Astrocyte (in vitro differentiated cells and primary cell): ENCODE measurements around the gene DISP3. TPM values are rescaled to one million over a fixed set of nuclear protein-coding genes. Genes with fewer than 3 reads are reported as not detected.

ENCODE experiments used
- DNase-seq: peaks from one replicate; pipeline ENCODE4 v3.0.0-alpha.2; 2010; ENCODE audit warnings: low read depth
- FAIRE-seq: peaks from 2 replicates; lab custom pipeline; 2011; peaks lifted over from hg19 to GRCh38; lab: Jason Lieb, UNC
- H2AFZ ChIP-seq: 2 replicates; pipeline ENCODE4 v1.6.0; 2012; ENCODE audit warnings: low read depth, low read length, inconsistent platforms
- H3K27ac ChIP-seq: 2 replicates; pipeline ENCODE4 v1.5.1; 2011; ENCODE audit warnings: low read depth, low read length, inconsistent platforms
- H3K27me3 ChIP-seq: 2 replicates; pipeline ENCODE4 v1.6.0; 2011; ENCODE audit warnings: low read length, inconsistent platforms; ENCODE audit not compliant: insufficient read depth
- H3K36me3 ChIP-seq: 2 replicates; pipeline ENCODE4 v1.5.1; 2011; ENCODE audit warnings: low read length, inconsistent platforms; ENCODE audit not compliant: insufficient read depth
- H3K4me1 ChIP-seq: 2 replicates; pipeline ENCODE4 v1.5.1; 2011; ENCODE audit warnings: low read length, inconsistent platforms; ENCODE audit not compliant: insufficient read depth
- H3K4me2 ChIP-seq: 2 replicates; pipeline ENCODE4 v1.6.0; 2012; ENCODE audit warnings: low read length, inconsistent platforms
- H3K4me3 ChIP-seq: 2 replicates; pipeline ENCODE4 v1.5.1; 2011; ENCODE audit warnings: low read depth, mild to moderate bottlenecking, low read length, inconsistent platforms; ENCODE audit not compliant: insufficient read depth
- H3K79me2 ChIP-seq: 2 replicates; pipeline ENCODE4 v1.6.0; 2012; ENCODE audit warnings: mild to moderate bottlenecking, low read length, inconsistent platforms; ENCODE audit not compliant: insufficient read depth
- H3K9ac ChIP-seq: 2 replicates; pipeline ENCODE4 v1.6.0; 2012; ENCODE audit warnings: mild to moderate bottlenecking, low read length, inconsistent platforms
- H3K9me3 ChIP-seq: 2 replicates; pipeline ENCODE4 v1.5.1; 2012; ENCODE audit warnings: low read depth, mild to moderate bottlenecking, low read length, inconsistent platforms; ENCODE audit not compliant: insufficient read depth
- H4K20me1 ChIP-seq: 2 replicates; pipeline ENCODE4 v1.6.0; 2012; ENCODE audit warnings: low read length, inconsistent platforms; ENCODE audit not compliant: insufficient read depth
- H3K27ac Mint-ChIP-seq: one replicate; pipeline ENCODE4 v1.8.0; 2021; ENCODE audit warnings: mild to moderate bottlenecking, mixed read lengths; ENCODE audit not compliant: unreplicated experiment
- H3K27me3 Mint-ChIP-seq: one replicate; pipeline ENCODE4 v1.8.0; 2021; ENCODE audit warnings: low read depth, mixed read lengths; ENCODE audit not compliant: unreplicated experiment
- H3K36me3 Mint-ChIP-seq: one replicate; pipeline ENCODE4 v1.8.0; 2021; ENCODE audit warnings: low read depth, mixed read lengths; ENCODE audit not compliant: unreplicated experiment
- H3K4me1 Mint-ChIP-seq: one replicate; pipeline ENCODE4 v1.8.0; 2021; ENCODE audit warnings: low read depth, mixed read lengths; ENCODE audit not compliant: unreplicated experiment
- H3K4me3 Mint-ChIP-seq: one replicate; pipeline ENCODE4 v1.8.0; 2021; ENCODE audit warnings: mild to moderate bottlenecking, moderate library complexity, mixed read lengths; ENCODE audit not compliant: unreplicated experiment
- H3K9me3 Mint-ChIP-seq: one replicate; pipeline ENCODE4 v1.8.0; 2021; ENCODE audit warnings: mild to moderate bottlenecking, mixed read lengths; ENCODE audit not compliant: unreplicated experiment
- CTCF ChIP-seq: IDR thresholded peaks from 2 replicates; pipeline ENCODE4 v1.5.1; 2011; ENCODE audit warnings: low read depth, mild to moderate bottlenecking, inconsistent platforms, low read length, moderate library complexity; ENCODE audit not compliant: insufficient read depth
- EZH2 ChIP-seq: IDR thresholded peaks from 2 replicates; pipeline ENCODE4 v1.6.1; 2012; ENCODE audit warnings: mild to moderate bottlenecking, low read length, inconsistent platforms; ENCODE audit not compliant: insufficient read depth
- total RNA-seq: library from RNA; stranded (reverse); gene quantifications from 2 replicates; pipeline ENCODE4 v1.2.1, GENCODE V29; 2021

DISP3 gene
- total RNA-seq, 1 donor from 2014 or later: 0.32 TPM

DNA sequence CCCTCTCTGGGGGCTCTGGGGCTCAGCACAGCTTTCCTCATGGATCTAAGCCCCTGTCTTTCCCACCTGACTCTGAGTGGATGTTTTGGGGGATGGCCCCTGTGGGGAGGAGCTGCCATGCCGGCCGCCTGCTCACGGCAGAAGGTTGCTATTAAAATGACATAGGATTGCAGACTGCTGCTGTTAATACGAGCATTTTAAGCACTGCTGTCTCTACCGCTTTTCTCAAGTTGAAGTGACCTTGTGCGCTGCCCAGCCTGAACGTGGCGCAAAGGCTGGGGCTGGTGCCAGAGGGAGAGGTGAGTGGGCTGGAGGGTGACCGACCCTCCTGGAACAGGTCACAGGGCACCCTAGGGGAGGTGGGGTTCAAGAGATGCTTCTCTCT, 58.4 kb downstream of the DISP3 start:
- H3K4me3 ChIP-seq: no peak overlapping the region
- H3K9me3 ChIP-seq: no peaks in the 10 kb centered on the region
- H3K9ac ChIP-seq: no peak overlapping the region
- Mint-ChIP-seq H3K36me3 (no peaks in the 10 kb centered on the region), H3K27ac (no peak overlapping the region), H3K4me3 (no peak overlapping the region), H3K4me1 (no peaks in the 10 kb centered on the region), H3K9me3 (no peaks in the 10 kb centered on the region), H3K27me3 (peaks cover 52% of the 10 kb centered on the region)
- H3K27me3 ChIP-seq: peaks cover 6% of the 10 kb centered on the region
- H3K36me3 ChIP-seq: no peaks in the 10 kb centered on the region
- FAIRE-seq (no peak), DNase-seq (no peak)
- no peak overlapping the region for H3K4me2 ChIP-seq
- H3K79me2 ChIP-seq: no peaks in the 10 kb centered on the region
- no peak overlapping the region for H3K27ac ChIP-seq
- H2AFZ ChIP-seq: no peak overlapping the region
- no peaks in the 10 kb centered on the region for H3K4me1 ChIP-seq
- no peaks in the 10 kb centered on the region for H4K20me1 ChIP-seq
- no peak for TF ChIP-seq CTCF

DNA sequence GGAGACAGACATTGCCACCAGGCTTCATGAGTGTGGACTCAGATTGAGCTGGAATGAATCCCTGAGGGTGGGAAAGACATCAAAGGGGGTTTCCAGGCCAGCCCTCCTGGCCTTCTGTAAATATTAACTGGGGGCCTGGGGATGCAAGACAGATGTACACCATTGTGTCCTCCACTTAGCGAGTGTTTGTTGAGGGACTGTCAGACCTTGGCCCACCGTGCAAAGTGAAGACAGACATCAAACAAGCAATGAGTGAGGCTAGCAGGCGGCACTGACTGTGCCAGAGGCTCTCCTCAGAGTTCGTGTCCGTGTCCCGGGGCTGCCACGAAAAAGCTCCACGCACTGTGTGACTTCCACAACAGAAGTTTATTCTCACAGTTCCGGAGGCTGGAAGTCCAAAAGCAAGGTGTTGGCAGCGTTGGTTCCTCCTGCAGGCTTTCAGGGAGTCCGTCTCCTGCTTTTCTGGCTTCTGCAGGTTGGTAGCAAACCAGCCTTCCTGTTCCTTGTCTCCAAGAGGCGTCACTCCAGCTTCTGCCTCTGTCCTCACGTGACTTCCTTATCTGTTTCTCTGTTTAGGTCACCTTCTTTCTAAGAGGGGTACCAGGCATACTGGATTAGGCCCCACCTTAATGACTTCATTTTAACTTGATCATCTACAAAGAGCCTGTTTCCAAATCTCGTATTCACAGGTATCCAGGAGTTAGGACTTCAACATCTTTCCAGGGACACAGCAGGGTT, 59.1 kb downstream of the DISP3 start:
- TF ChIP-seq EZH2: no peak
- no peak for TF ChIP-seq CTCF
- H3K27ac Mint-ChIP-seq: no peak overlapping the region
- H3K36me3 ChIP-seq: no peaks in the 10 kb centered on the region
- peaks cover 58% of the 10 kb centered on the region for H3K27me3 Mint-ChIP-seq
- H2AFZ ChIP-seq: no peak overlapping the region
- H3K9ac ChIP-seq: no peak overlapping the region
- H3K9me3 Mint-ChIP-seq: no peaks in the 10 kb centered on the region
- no peaks in the 10 kb centered on the region for H4K20me1 ChIP-seq
- H3K4me2 ChIP-seq: no peak overlapping the region
- H3K4me1 Mint-ChIP-seq: no peaks in the 10 kb centered on the region
- H3K4me3 ChIP-seq: no peak overlapping the region
- no peaks in the 10 kb centered on the region for H3K79me2 ChIP-seq
- no peak overlapping the region for H3K4me3 Mint-ChIP-seq
- no peak overlapping the region for H3K27ac ChIP-seq
- no peaks in the 10 kb centered on the region for H3K36me3 Mint-ChIP-seq
- DNase-seq (no peak), FAIRE-seq (no peak)
- no peaks in the 10 kb centered on the region for H3K4me1 ChIP-seq
- peaks cover 6% of the 10 kb centered on the region for H3K27me3 ChIP-seq
- no peaks in the 10 kb centered on the region for H3K9me3 ChIP-seq

DNA sequence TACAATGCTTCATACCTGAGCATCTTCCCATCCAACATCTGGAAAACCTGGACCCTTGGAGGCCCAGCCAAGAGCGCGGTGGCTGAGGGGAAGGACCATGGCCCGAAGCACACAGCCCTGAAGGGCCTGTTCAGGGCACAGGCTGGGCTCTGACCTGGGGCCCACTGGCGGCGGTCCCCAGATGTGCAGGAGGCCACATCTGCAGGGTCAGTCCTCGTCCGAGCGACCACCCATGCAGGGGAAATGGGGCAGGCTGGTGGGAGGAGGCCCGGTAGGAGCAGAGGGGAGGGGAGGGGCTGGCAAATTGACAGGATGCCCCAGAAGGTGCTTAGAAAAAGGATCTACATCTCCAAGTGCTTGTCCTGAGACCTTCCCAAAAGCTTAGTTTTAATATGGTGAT, 59.9 kb downstream of the DISP3 start:
- Histone ChIP-seq H3K27me3 (peaks cover 6% of the 10 kb centered on the region), H3K9ac (no peak overlapping the region), H3K79me2 (no peaks in the 10 kb centered on the region), H4K20me1 (no peaks in the 10 kb centered on the region), H3K4me2 (no peak overlapping the region), H3K36me3 (no peaks in the 10 kb centered on the region), H3K4me3 (no peak overlapping the region), H3K9me3 (no peaks in the 10 kb centered on the region), H3K27ac (no peak overlapping the region), H2AFZ (no peak overlapping the region), H3K4me1 (no peaks in the 10 kb centered on the region)
- DNase-seq: no peak
- Mint-ChIP-seq H3K27ac (no peak overlapping the region), H3K4me3 (no peak overlapping the region), H3K4me1 (no peaks in the 10 kb centered on the region), H3K36me3 (no peaks in the 10 kb centered on the region), H3K27me3 (peaks cover 55% of the 10 kb centered on the region), H3K9me3 (no peaks in the 10 kb centered on the region)
- no peak for FAIRE-seq
- TF ChIP-seq EZH2 (no peak), CTCF (no peak)
